M059J (cell line): Measurements from ENCODE around the gene OR5D13. TPM values are rescaled to one million over a fixed set of nuclear protein-coding genes. Genes with fewer than 3 reads are reported as not detected.

Experiments
- DNase-seq: peaks from one replicate; pipeline ENCODE4 v3.0.0-alpha.2; 2012; ENCODE audit warnings: low read depth
- total RNA-seq: library from RNA; depleted of rRNA; stranded (reverse); fragments of >200 nt; shearing (Covaris generic); gene quantifications from 2 replicates; pipeline ENCODE4 v1.2.3, GENCODE V29; 2014; rRNA removed

OR5D13 gene
- not detected in 2 replicates for total RNA-seq

GRCh38 chr11:55773138-55773537 is at the start of gene OR5D13:
Gene OR5D13, plus strand, starts transcription at chr11:55773438. Its CDS starts 0 bp downstream, at chr11:55773438.
- DNase-seq: no peak

- DNase-seq: no peak
Measured at GRCh38 chr11:55726715-55727324, 46.4 kb upstream of the OR5D13 start.

- DNase-seq: no peak
Measured at GRCh38 chr11:55732936-55733335, 40.3 kb upstream of the OR5D13 start.

- DNase-seq: no peak
Measured at GRCh38 chr11:55791606-55792005, 18.4 kb downstream of the OR5D13 start.

- DNase-seq: no peak
Measured at GRCh38 chr11:55793321-55793720, 20.1 kb downstream of the OR5D13 start.

DNA sequence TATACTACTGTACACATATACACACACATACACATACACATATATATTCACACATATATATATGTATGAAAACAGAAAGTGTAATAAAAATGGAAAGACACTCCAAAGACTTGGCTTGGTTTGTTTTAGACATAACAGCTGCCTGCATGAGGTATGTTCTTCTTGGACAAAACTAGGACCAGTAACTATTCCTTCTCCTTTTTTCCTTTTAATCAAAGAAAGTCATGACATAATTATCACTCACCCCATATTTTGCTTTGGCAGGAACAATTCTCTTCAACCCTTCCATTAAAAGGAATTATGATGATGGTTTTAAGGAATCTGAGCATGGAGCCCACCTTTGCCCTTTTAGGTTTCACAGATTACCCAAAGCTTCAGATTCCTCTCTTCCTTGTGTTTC is 22.0 kb downstream of the OR5D13 start, which contains the start of gene OR5D14:
TSS of gene OR5D14 (plus strand) at position 301 of the 400 bp plus-strand sequence. CDS start at position 301, 0 bp downstream.
- no peak for DNase-seq

- no peak for DNase-seq
Measured at GRCh38 chr11:55806248-55806647, 33.0 kb downstream of the OR5D13 start.

DNA sequence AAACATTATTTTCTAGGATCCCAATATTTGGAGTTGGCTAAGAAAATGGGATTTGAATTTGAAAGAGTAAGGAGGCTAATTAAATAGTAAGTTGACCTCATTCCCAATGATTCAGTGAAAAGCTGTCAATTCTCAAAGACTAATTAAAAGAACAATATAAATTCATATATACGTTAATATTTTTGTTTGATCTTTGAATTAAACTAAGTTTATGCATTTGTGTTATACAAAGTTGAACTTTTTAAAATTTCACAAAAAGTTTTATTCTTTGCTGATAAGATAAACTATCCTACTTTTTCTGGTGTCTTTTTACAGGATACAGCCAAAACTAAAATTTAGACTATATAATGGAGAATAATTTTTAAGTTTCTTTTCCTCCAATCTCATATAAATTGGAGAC is 37.8 kb downstream of the OR5D13 start, which contains the start of gene OR5L1:
TSS of gene OR5L1 (plus strand) at position 301 of the 400 bp plus-strand sequence. CDS start 100 bp downstream, outside the sequence.
- no peak for DNase-seq

DNA sequence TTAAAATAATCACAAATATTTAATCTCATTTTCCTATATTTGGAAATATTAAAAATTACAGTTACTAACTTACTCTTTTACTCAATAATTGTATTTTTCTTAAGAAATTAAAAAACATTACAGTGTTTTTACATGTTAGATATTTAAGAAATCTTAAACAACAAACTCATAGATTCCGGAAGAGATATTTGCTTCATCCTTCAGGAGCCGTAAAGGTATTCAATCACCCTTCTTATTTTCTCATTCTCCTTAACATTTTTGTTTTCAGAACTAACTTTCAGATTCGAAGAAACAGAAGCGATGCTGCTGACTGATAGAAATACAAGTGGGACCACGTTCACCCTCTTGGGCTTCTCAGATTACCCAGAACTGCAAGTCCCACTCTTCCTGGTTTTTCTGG is 46.1 kb downstream of the OR5D13 start, which contains the start of gene OR5D18:
TSS of gene OR5D18 (plus strand) at position 301 of the 400 bp plus-strand sequence. CDS start at position 301, 0 bp downstream.
- no peak for DNase-seq

Other genes with a start within 250 kb of the OR5D13 start
- not detected in 2 replicates for gene OR4C15, start 219.0 kb upstream of the OR5D13 start, total RNA-seq
- gene OR4C16, start 201.3 kb upstream of the OR5D13 start, total RNA-seq: not detected in 2 replicates
- gene OR4C11, start 165.8 kb upstream of the OR5D13 start, total RNA-seq: not detected in 2 replicates
- not detected in 2 replicates for gene OR4P4, start 138.3 kb upstream of the OR5D13 start, total RNA-seq
- gene OR4S2, start 125.1 kb upstream of the OR5D13 start, total RNA-seq: not detected in 2 replicates
- not detected in 2 replicates for gene OR4C6, start 111.2 kb upstream of the OR5D13 start, total RNA-seq
- gene OR5D14, start 22.1 kb downstream of the OR5D13 start, total RNA-seq: not detected in 2 replicates
- gene OR5L1, start 37.9 kb downstream of the OR5D13 start, total RNA-seq: not detected in 2 replicates
- gene OR5D18, start 46.2 kb downstream of the OR5D13 start, total RNA-seq: not detected in 2 replicates
- not detected in 2 replicates for gene OR5L2, start 53.8 kb downstream of the OR5D13 start, total RNA-seq
- gene OR5D16, start 65.3 kb downstream of the OR5D13 start, total RNA-seq: not detected in 2 replicates
- not detected in 2 replicates for gene TRIM51, start 109.9 kb downstream of the OR5D13 start, total RNA-seq
- not detected in 2 replicates for gene OR5W2, start 141.1 kb downstream of the OR5D13 start, total RNA-seq
- gene OR5I1, start 163.0 kb downstream of the OR5D13 start, total RNA-seq: not detected in 2 replicates
- gene OR10AG1, start 196.5 kb downstream of the OR5D13 start, total RNA-seq: not detected in 2 replicates
- gene OR5F1, start 221.2 kb downstream of the OR5D13 start, total RNA-seq: not detected in 2 replicates